Lung (tissue), 12 donors: ENCODE measurements around the gene THRAP3. TPM values are rescaled to one million over a fixed set of nuclear protein-coding genes. Genes with fewer than 3 reads are reported as not detected.

Experiments
- ATAC-seq: fragments of 200-7000 bp; cut with Tn5 transposase; one replicate; pipeline ENCODE4 v1.9.1; 2020; ENCODE audit warnings: moderate number of reproducible peaks; ENCODE audit not compliant: insufficient read depth, low FRiP score
- DNase-seq, 3 donors: peaks; one replicate each; pipeline ENCODE4 v3.0.0-alpha.2; 2013 to 2017
- H3K27ac ChIP-seq, 2 donors: one replicate each; pipeline ENCODE4 v1.5.1; 2013; ENCODE audit warnings: mild to moderate bottlenecking in 2 of 2, moderate library complexity in 2 of 2, control low read depth in 1 of 2, inconsistent platforms in 1 of 2, low read depth in 1 of 2, low read length in 1 of 2
- H3K27me3 ChIP-seq, 3 donors: one replicate each; pipeline ENCODE4 v1.5.1; 2013; ENCODE audit warnings: low read length in 2 of 3; ENCODE audit not compliant: control insufficient read depth in 3 of 3, insufficient read depth in 3 of 3
- H3K36me3 ChIP-seq, 4 donors: one replicate each; pipeline ENCODE4 v1.5.1; 2013; ENCODE audit warnings: low read length in 4 of 4, mild to moderate bottlenecking in 1 of 4, moderate library complexity in 1 of 4; ENCODE audit not compliant: control insufficient read depth in 4 of 4, insufficient read depth in 4 of 4
- H3K4me1 ChIP-seq, 5 donors: one replicate each; pipeline ENCODE4 v1.5.1; 2013; ENCODE audit warnings: low read length in 5 of 5, mild to moderate bottlenecking in 2 of 5, moderate library complexity in 1 of 5; ENCODE audit not compliant: control insufficient read depth in 5 of 5, insufficient read depth in 5 of 5
- H3K4me3 ChIP-seq: one replicate; pipeline ENCODE4 v1.5.1; 2013; ENCODE audit warnings: mild to moderate bottlenecking, control low read depth, moderate library complexity
- H3K9ac ChIP-seq, 2 donors: one replicate each; pipeline ENCODE4 v1.5.1; 2013; ENCODE audit warnings: low read length in 2 of 2, control low read depth in 1 of 2; ENCODE audit not compliant: insufficient read depth in 1 of 2
- H3K9me3 ChIP-seq, 4 donors: one replicate each; pipeline ENCODE4 v1.5.1; 2013; ENCODE audit warnings: low read length in 3 of 4, mild to moderate bottlenecking in 1 of 4, moderate library complexity in 1 of 4; ENCODE audit not compliant: control insufficient read depth in 4 of 4, insufficient read depth in 3 of 4
- CTCF ChIP-seq: IDR thresholded peaks from 2 replicates; pipeline ENCODE4 v1.5.1; 2012; ENCODE audit warnings: mild to moderate bottlenecking; ENCODE audit errors: control extremely low read depth, extremely low read depth
- WGBS, 2 donors: extraction: QIAGEN DNeasy Blood & Tissue Kit; methylation state at CpG; one replicate each; pipeline ENCODE4 v1.1.7; 2013; 5-methylcytosine and 5-hydroxymethylcytosine counted together
- polyA plus RNA-seq, 2 donors: library from polyadenylated mRNA; stranded (reverse); fragments of 200-250 nt; gene quantifications; one replicate each; pipeline ENCODE4 v1.2.1, GENCODE V29; 2013
- total RNA-seq, 2 donors: library from RNA; depleted of rRNA in 1 of 2; stranded (reverse); fragments of >200 nt in 1 of 2; gene quantifications; one replicate each; pipeline ENCODE4 v1.2.1, GENCODE V29; 2014 to 2021
- donor health status: control.
- donor health status: control.
- donor health status: Bipolar disorder and iron deficiency.
- donor health status: healthy.
- donor health status: DM: yes; HTN: yes; CAD: no.

THRAP3 gene
- total and polyA plus RNA-seq, 4 donors, result 25.1 to 92.9 (median 67.3) TPM

DNA sequence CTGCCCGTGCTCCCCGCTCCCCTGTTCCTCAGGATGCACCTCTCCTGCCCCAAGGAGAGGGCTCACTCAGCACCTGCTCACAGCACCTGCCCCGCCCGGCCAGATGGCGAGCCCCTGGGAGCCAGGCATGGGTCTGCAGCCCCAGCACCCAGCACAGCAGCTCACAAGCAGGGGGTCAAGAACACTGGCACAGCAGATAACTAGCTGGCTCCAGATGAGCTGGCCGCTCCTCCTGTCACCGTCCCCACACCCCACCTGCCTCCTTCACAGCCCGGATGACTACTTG, 120.1 kb downstream of the THRAP3 start:
- H3K4me3 ChIP-seq, result no peak overlapping the region
- DNase-seq (no peak), ATAC-seq (no peak)
- H3K9ac ChIP-seq, result no peak overlapping the region
- H3K36me3 ChIP-seq, result peaks cover 8 to 68% (median 18%) of the 10 kb centered on the region in 4 donors
- no peak for TF ChIP-seq CTCF
- no peaks in the 10 kb centered on the region for H3K27me3 ChIP-seq
- H3K27ac ChIP-seq, result no peak overlapping the region
- H3K9me3 ChIP-seq, result no peaks in the 10 kb centered on the region
- H3K4me1 ChIP-seq, result no peaks in the 10 kb centered on the region
- 93 to 95% methylated on average over 8 of the region's 8 CpGs for WGBS, 2 donors

DNA sequence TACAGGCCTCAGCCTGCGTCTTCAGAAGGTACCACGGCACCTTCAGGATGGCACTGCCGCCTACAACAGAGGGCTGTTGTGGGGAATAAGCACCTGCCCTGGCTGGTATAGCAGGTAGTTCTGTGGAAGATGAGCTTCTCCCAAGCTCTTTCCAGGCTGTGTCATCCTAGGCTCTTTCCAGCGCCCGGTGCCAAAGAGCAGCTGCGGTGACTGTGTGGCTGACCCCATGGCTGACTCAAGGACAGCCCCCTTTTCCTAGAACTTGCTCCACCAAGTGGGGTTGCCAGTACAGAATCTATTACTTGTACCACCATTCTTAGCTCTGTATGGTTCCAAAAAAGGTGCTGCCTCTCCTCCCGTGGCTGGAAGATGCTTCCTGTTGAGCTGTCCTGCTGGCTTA, 121.1 kb downstream of the THRAP3 start:
- Histone ChIP-seq H3K36me3 (peaks cover 8 to 71% (median 18%) of the 10 kb centered on the region in 4 donors), H3K27me3 (no peaks in the 10 kb centered on the region), H3K27ac (no peak overlapping the region), H3K4me3 (no peak overlapping the region), H3K4me1 (peaks cover 0 to 6% (median 3%) of the 10 kb centered on the region in 5 donors), H3K9ac (no peak overlapping the region), H3K9me3 (no peaks in the 10 kb centered on the region)
- ATAC-seq (no peak), DNase-seq (no peak)
- 93 to 95% methylated on average over 7 of the region's 7 CpGs for WGBS, 2 donors
- TF ChIP-seq CTCF, result no peak

GRCh38 chr1:36346741-36347370, 122.6 kb downstream of the THRAP3 start:
- TF ChIP-seq CTCF, result no peak
- Histone ChIP-seq H3K9ac (no peak overlapping the region), H3K4me3 (no peak overlapping the region), H3K27ac (no peak overlapping the region), H3K4me1 (peaks cover 0 to 21% (median 10%) of the 10 kb centered on the region in 5 donors), H3K36me3 (peaks cover 8 to 60% (median 19%) of the 10 kb centered on the region in 4 donors), H3K9me3 (no peaks in the 10 kb centered on the region), H3K27me3 (no peaks in the 10 kb centered on the region)
- ATAC-seq, result no peak
- 93 to 94% methylated on average over 8 of the region's 8 CpGs for WGBS, 2 donors
- DNase-seq, result no peak

GRCh38 chr1:36349241-36349671, 125.0 kb downstream of the THRAP3 start:
- ATAC-seq, result no peak
- H3K4me1 ChIP-seq, result peaks cover 0 to 37% (median 10%) of the 10 kb centered on the region in 5 donors
- H3K4me3 ChIP-seq, result no peak overlapping the region
- H3K36me3 ChIP-seq, result peaks cover 8 to 55% (median 18%) of the 10 kb centered on the region in 4 donors
- no peaks in the 10 kb centered on the region for H3K9me3 ChIP-seq
- TF ChIP-seq CTCF, result no peak
- no peaks in the 10 kb centered on the region for H3K27me3 ChIP-seq
- no peak overlapping the region for H3K9ac ChIP-seq
- DNase-seq, result no peak
- 45 to 62% methylated on average over 7 of the region's 7 CpGs for WGBS, 2 donors
- no peak overlapping the region for H3K27ac ChIP-seq
